Fibroblast of gingiva (primary cell): ENCODE data around the gene MED9.

Experiments used
- DNase-seq: peaks from one replicate; pipeline ENCODE4 v3.0.0-alpha.2; 2011; ENCODE audit warnings: low read depth

MED9 gene

DNA sequence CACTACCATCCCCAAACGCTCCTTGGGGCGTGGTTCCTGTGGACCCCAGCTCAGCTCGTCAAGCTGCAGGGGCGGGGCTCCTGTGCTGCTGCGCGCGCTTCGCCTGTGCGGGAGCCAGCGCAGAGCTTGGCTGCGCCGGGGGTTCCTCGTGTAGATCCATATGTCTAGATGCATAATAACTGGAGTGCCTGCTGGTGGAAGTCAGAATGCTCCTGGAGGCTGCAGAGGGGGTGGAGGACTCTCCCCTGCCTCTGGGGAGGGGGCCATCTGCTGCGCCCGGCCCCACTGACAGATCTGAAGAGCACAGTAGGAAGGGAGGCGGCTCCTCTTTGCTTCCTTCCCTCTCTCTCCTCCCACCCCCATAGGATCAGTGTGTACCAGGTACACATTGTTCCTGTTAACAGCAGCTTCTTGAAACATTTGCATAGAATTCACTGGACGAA lies 14.8 kb downstream of the MED9 start:
- DNase-seq = no peak

DNA sequence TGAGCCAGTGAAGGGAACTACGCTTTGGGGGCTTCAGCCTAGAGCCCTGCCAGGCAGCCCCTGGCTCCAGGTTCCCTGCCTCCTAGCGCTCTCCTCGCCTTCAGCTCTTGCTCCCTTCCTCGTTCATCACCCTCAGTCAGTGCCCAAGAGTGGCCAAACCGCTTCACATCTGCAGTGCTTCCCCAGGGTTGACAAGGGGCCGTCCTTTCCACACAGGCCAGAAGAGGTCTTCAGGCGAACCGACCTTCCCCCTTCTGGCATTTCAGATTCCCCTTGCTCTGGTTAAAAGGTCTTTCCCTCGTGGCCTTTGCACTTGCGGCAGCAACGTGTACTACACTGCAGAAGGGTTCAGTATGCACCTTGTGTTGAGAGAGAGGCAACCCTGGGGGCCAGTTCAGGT lies 15.3 kb downstream of the MED9 start:
- no peak for DNase-seq

DNA sequence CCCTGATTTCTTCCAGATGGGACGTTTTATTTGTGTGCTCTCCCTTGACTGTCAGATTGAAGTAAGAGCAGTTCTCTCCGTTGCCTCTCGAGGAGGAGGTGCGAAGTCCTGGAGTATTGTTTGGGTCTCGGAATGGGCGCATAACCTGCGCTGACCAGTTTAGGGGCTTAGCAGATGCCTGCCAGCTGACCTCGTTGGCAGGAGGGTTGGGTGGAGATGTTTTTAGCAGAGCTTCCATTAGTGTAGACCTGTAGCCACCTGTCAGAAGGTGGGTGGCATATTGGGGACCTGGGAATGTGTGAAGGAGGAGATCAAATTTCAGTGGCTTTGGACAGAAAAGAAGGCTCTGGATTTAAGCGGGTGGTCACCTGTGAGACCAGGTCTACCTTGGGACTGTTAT lies 15.8 kb downstream of the MED9 start:
- no peak for DNase-seq

DNA sequence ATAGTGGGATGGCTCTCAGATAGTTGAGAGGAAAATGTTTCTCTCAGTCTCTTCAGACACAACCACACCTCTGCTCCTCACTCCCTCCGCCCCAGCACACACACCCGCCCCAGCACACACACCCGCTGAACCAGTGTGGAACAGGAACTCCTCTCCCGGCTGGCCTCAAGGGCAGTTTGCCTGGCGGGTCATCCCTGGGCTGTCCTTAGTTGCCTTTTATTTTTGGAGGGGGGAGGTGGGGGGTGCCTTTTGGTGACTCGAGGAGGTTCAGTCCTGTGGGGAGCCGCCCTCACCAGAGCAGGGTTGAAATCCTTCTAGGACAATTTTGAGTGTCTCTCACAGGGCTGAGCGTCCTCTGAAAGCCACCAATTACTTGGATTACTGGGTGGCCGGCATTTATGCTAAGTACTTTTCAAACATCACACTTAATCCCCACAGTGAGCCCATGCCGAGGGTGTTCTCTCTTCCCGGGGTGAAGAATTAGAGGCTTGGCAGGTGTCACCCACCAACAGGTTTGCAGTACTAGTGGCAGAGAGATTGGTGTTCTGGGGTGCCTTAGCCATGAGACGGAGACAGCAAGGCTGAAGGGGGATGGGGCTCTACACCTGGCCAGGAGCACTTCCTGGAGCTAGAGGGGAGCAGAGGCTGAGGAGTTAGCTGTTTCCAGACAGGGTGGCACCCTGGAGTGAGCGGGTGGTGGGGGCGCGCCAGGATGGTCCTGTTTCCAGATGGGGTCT lies 16.6 kb downstream of the MED9 start:
- DNase-seq = peak; percentile 35

DNA sequence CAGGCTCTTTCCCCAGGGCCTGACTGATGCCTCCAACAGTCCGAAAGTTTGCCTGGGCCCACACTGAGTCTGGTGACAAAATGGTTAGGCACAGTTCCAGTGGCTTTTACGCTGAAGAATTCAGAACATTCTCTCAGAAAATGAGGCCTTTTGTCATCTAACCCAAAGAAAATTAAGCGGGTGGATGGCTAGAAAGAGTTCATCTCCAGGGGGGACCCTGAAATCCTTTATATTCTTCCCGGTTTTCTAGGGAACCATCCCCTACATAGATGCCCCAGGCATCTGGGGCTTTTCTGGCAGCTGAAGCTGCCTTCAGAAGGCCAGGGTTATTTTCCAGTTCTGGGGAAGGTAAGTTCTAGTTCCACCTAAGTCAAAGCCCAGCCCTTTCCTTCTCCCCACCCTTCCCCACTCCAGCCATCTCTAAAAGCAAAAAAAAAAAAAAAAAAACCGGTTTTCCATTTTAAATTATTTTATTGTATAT lies 17.2 kb downstream of the MED9 start:
- DNase-seq = peak; percentile 16

DNA sequence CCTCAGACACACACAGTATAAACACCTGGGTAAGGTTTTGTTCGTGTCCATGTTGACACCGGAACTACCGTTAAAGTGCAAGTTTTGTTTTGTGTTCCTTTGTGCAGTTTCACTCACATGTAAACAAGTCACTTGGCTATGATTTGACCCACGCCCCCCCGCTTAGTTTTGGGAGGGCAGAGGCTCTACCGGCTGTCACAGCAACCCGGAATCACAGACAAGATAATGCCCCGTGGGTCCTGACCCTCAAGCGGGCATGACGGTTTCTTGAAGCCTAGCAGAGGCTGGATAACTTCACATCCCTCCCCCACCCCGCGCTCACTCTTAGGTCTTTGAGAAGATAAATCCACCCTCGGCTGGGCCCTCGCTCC lies 17.7 kb downstream of the MED9 start:
- peak; percentile 17 for DNase-seq

DNA sequence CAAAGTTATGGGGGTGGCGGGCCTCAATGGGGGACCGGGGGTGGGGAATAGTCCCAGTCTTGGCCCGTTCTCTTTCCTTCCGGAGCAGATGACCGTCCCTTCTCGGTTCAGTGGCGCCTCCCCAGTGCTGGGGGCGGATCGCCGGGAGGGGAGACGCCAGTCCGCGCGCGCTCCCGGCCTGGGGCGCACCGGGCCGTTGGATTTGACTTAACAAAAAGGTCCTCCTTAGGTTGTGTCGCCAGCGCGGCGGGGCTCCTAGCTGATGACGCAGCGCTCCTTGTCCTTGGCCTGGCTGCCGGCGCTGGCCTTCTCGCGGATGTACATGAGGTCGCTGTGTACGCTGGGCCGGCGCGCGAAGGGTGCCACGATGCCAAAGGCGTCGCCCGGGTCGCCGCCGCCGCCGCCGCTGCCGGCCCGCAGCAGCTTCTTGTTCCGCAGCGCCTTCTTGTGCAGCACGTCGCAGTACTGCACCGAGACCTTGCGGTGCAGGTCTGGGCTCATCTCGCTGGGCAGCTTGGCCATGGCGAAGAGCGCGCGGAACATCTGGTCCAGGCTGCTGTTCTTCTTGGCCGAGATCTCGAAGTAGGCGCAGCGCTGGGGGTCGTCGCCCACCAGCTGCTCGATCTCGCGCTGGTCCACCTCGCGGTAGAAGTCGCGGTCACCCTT lies 18.2 kb downstream of the MED9 start:
- DNase-seq = peak; percentile 58

DNA sequence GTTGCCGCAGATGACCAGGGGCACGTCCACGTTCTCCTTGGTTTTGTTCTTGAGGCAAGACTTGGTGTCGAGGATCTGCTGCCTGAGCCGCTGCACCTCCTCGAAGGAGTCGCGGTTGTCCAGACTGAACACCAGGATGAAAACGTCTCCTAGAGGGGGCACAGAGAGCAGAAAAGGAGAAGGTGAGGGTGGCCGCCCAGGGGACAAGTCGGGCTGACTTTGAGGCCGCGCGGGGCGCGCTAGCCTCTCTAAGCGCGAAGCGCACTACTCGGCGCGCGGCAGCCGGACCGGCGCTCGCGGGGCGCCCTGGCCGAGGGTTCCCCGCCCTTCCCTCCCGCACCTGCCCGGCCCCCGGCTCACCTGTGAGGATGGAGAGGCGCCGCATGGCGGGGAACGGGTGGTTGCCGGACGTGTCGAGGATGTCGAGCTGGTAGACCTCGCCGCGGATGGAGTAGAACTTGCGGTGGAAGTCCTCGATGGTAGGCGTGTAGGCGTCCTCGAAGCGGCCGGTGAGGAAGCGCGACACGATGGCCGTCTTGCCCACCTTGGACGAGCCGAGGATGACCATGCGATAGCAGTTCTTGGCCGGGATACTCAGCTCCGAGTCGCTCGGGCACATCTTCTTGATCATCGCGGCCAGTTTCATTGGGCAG lies 18.9 kb downstream of the MED9 start:
- DNase-seq = no peak

DNA sequence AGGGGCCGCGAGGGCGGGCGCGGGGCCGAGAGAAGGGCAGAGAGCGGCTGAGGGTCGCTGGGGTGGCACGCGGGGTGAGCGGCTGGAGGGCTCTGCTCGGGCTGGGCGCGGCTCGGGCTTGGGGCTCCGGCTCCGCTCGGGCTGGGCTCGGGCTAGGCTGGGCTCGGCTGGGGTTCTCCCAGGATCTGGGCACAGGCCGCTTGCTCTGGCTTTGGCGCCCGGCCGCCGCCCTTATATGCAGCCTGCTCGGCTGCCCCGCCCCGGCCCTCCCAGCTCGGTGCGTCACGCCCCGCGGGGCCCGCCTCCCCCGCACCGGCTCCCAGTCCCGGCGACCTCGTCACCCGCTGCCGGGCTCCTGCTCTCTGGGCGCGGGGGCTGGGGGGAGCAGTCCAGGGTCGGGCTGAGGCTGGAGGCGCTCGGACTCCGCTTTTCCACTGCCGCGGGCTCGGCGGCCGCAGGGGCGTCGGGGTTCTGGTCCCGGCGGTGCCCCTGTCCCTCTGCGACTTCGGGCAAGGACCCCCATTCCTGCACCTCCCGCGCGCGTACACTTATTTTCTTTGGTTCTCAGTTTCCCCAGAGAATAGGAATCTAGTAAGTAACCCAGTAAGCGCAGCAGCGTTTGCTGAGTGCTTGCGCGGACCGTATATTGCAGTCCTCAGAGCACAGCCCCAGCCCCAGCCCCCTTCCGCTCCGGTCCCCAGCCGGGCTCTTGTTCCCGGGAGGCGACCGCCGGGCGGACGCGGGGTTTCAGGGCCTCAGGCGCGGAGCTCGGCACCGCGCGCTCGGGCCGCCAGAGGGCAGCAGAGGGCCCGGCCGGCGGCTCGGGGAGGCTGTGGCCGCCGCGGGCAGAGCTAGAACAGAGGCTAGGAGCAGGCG lies 19.6 kb downstream of the MED9 start, which contains the start of gene RASD1:
TSS of gene RASD1 (minus strand) at position 207 of the 876 bp plus-strand sequence. CDS start 214 bp downstream, outside the sequence.
- DNase-seq = peak; percentile 91

DNA sequence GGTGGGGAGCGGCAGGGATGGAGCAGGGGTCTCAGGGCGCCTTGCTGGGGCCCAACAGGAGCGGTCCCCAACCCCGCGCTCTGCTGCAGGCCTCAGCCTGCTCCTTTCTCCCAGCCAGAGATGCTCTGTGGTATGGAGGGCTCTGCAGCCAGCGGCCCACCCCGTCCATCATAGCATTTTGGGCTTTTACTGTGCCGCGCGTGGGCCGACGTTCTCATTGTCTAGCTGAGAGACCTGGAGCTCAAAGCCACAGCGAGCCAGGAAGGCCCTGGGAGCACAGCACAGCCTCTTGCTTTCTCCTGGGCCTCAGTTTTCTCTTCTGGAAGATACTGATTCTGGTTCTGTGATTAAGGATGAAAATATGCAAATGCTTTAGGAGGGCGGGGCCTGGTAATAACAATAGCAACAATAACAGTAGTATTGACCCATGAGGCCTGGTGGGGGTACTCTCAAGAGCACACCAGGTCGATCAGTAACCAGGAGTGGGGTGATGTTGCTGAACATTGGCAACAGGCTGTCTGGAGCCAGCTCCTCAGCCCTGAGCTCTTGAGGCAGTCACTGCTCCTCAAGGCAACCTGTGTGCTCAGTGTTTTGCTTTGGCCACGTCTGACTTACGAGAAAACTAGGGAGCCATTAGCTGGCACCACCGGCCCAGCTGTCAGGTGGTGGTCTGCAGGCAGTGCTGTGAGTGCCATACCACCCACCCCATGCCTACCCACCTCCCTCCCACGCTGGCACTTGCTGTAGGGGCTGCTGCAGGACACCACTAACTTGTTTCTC lies 20.5 kb downstream of the MED9 start:
- no peak for DNase-seq

DNA sequence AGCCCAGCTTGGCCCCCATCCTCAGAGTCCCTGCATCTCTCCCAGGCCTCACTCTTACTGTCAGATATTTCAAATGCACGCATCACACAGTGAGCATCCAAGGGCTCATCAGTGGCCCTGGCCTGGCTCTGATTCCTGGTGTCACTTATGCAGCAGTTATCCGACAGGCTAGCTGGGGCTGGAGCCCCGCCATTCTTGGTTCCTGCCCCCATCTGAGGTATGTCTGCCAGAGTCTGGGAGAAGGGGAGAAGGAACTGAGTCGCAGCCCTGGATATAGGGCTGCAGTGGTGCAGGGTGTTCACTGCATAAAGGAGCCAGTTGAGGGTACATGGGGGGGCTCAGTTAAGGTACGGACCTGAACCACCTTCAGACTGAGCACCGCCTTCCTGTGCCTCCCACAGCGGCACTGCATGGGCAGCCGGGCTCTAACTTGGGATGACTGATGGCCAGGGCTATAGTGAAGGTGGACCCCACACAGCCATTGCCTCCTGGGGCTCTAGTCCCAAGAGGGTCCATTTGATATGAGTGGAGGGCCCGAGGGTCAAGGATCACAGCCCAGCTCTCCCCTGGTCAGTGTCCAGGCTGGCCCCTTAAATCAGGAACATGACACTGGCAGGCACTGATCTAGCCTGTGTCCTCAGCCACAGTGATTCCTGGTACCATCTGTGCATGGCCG lies 21.2 kb downstream of the MED9 start:
- no peak for DNase-seq

DNA sequence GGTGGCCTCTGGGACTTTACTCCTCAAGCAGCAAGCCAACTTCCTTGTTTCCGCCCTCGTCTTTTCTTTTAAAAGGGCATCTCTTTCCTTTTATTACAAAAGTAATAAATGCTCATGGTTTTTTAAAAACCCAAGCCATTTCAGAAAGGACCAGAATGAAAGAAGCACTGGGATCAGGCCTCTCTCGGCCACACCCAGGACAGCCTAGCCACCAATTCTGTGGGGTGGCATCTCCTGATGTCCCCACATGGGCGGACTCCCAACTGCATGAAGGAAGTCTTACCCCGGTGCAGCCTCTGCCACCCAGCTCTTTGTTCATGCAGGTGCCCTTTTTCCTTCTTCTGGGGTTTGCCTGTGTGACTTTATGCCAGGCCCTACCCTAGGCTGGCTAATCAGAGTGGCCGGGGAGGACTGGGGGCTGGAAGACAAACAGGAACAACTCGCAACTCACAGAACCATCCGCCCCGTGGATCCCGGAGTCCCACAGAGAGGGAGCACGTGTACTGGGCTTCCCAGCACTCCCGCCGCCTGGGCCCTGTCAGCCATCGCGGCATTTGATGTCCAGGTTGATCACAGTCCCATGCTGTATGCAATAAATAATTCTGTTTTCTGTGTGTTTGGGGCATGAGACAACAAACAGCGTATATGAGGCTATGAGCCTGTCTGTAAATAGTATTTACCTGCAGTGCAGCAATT lies 22.0 kb downstream of the MED9 start:
- DNase-seq = no peak

DNA sequence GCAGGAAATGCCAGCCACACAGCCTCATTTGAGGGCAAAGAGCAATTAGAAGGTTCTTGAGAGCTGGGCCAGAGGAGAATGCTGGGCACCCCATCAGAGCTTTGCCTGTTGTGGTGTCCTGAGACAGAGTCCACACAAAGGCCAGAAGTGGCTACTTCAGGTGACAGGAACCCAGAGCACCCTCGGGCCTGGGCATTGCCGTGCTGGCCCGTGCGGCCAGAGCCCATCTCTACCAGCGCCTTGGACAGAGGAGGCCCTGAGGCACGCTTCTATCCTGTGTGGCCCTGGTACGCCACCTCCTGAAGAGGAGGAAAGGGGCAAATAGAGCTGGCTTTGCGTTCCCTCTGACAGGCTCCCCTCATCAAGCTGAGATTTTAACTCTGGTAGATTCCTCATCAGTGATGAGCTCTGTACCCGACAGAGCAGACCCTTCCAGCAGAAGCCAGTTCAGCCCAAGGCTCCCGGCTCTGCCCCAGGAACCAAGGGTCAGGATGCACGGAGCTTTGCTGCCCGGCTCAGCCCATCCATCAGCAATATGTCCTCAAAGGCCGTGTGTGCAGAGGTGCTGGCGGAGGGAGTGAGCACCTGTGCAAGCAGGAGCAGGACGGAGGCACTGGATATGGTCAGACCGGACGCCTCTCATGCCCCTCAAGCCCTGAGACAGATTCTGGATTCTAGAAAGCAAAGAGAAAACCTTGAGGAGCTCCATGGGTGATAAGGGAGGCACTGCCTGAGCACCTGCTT lies 22.8 kb downstream of the MED9 start:
- DNase-seq = no peak

DNA sequence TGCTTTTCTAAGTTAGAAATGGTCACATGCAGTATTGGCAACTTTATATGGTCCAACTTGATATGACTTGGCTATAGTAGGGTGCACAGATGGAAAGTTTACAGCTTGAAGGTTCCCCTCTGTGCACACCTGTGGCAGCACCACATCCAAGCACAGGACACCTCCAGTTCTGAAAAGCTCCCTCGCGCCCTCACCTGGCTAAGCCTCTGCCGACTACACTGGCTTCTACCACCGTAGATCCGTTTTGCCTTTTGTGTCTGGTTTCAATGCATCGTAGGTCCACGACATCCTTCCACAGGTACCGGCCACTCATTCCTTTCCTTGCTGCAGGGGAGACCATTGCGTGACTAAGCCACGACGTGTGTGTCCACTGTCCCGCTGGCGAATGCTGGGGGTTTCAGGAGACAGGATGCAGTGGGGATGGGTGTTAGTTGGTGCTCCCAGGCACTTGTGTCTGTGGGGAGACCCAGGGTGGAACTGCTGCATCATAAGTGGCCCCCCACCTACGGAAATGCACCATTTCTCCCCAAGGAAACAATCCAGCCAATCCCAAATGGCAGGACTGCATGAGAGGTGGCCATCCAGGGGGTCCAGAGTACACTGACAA lies 24.3 kb downstream of the MED9 start:
- DNase-seq = no peak

DNA sequence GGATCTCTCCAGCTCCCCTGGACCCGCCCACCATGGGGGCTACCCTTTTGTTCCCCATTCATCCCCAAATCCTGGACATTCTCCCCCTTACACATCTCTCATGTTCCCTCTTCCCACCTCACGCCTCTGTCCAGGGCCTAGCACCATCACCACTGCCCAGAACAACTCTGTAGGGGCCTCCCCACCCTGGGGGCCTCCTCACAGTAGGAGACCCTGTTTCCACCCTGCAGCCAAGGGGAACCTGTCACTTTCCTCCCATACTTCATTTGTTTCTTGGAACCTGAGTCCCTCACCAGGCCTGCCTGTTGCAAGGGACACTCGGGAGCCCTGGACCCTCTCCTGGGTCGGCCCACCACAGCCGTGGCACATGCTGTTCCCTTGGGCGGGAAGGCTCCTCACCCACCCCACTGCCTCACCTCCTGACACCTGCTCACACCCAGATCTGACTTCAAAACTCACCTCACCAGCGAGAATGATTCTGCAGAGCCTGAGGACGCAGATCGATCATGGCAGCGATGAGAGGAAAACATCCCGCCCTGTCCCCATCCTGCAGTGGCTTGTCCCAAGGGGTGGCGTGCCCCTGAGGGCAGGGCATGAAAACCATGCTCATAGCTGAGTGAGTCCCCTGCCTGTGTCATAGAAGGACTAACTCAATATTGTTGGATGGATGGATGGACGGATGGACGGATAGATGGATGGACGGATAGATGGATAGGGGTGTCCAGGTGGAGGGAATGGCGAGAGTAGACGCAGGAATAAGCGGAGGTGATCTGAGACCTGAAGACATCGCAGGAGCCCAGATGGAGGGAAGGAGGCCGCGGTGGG lies 26.2 kb downstream of the MED9 start:
- no peak for DNase-seq

DNA sequence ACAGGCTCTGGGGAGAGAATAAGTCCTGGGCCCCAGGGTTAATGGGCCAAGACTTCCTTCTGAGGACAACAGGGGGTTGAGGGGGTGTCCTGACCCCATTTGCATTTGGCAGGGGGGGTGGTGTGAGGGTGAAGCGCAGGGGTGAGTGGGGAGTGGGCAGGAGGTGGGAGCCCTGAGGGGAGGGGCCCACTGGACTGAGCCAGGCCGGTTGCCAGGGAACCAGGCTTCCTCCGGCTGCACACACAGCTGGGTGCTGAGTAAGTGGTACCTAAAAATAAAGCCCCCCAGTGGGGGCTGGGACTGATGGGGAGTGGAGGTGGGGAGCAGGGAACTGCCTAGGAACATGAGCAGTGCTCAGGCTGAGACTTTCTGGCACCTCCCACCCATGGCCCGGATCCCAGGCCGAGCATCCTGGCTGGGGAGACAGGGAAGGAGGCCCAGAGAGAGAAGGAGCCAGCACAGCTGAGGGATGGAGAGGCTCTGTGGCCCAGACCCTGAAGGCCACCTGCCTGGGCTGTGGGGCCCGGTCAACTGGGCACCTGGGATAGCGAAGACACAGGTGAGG lies 26.8 kb downstream of the MED9 start:
- no peak for DNase-seq

DNA sequence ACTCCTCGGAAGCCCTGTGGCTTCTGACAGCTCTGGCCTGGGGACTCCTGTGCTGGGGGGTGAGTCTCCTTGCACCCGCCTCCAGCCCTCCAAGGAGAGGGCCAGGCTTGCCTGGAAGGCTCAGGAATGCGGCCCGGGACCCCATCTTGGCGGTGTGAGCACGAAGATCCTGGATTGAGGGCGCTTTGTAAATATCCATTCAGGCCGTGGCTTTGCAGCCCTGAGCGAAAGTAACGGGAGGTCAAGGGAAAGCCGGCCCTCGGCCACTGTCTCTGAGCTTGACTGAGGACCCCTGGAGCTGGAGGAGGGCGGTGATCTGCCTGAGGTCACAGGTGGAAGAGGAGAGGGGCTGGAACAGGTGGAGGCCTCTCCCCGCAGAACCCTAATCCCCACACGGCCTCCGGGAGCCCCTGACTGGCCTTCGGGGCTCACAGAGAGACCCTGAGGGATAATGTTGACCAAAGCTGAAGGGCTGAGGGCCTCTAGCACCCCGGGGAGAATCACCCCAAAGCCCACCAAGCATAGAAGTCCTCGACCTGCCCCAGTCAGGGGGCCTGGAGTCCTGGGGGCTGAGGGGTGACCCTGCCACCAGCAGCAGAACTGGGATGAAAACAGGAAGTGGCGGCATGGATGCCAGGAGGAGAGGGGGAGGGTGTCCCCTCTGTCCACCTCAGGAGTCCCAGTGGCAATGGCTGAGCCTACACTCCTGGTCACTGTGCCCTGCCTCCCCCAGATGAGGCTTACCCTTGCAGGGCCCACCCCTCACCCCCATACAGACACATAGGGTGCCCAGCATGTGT lies 27.7 kb downstream of the MED9 start:
- no peak for DNase-seq
